GM18870 (cell line): ENCODE results near the gene CELF4.

Experiments used
- ATAC-seq: cut with Tn5 transposase; IDR thresholded peaks from one replicate; pipeline ENCODE4 v1.9.1; 2021; ENCODE audit warnings: moderate library complexity; ENCODE audit not compliant: unreplicated experiment

Gene CELF4

DNA sequence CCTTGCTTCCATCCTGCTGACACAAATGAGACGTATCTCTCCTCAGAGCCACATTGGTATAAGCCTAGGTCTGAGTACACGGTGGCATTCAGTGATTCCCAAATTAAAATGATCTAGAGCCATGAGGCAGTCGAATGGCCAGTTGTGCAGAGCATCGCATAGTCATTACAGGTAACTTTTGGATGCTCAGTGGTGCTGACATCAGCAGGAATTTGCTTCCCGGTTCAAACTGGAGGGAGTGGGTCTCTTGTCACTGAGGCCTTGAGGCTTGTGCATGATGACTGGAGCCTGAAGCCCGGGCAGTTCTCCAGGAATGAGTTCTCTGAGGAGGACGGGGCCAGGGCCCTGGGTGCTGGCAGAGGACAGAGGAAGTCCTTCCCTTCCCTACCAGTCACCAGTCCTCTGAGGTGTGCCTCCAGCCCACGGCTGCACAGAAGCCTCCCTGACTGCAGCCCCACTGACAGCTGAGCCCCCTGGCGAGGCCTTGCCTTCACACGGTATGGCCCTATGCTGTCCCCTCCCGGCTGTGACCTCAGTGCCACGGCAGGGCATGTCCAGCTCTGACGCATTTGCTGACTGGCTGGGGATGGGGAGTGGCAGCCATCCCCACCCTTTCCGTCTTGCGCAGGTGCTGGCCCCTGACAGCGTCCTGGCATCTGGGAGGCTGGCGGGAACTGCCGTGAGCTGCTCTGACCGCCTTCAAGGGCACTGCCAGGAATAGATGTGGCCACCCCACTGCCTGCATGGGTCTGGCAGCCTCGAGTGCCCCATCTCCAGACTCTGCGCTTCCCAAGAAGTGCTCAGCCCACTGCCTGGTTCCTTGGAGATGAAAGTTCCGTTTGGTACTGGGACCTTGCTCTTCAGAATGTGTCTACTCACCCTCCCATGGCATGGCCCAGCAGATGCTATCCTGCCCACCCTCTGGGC, 117.4 kb downstream of the CELF4 start:
- ATAC-seq: no peak

GRCh38 chr18:37445836-37446235, 119.8 kb downstream of the CELF4 start:
- no peak for ATAC-seq

DNA sequence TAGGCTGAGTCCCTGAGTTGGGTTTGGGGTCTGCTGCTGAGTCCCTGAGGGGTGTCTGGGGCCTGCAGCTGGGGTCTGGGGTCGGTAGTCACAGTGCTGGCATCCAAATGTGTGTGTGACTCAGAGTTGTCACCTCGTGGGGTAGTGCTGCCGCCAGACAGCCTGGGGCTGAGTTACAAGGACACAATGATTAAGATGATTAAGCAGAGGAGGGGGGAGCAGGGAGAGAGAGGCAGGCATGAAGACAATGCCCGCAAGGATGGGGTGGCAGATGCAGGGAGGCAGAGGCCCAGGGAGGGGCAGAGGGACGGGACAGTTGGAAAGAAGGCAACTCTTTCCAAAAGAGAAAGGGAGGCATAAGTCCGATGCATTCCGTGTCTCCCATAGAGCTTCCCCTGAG, 120.2 kb downstream of the CELF4 start:
- ATAC-seq: no peak

GRCh38 chr18:37443325-37444055, 122.1 kb downstream of the CELF4 start:
- no peak for ATAC-seq

- no peak for ATAC-seq
These were observed 123.1 kb downstream of the CELF4 start for GRCh38 chr18:37442477-37442876.

GRCh38 chr18:37441821-37442220, 123.8 kb downstream of the CELF4 start:
- no peak for ATAC-seq

DNA sequence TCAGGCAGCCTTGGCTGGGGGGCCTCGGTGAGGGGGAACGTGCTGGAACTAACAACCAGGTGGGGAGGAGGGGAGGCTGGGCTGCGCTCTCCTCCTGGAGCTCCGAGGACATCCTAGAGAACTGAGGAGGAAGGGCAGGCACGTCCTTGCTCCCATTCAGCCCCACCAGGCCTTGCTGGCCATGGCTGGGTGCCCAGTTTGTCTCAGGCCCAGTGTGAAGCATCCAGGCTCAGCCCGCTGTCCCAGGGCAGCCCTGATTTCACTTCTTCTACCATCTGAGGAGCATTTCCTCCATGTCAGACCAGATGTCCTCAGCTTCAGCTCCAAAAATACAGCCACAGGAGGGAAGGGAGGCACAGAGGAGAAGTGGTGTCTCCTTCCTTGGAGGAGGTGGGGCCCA, 125.4 kb downstream of the CELF4 start:
- no peak for ATAC-seq

DNA sequence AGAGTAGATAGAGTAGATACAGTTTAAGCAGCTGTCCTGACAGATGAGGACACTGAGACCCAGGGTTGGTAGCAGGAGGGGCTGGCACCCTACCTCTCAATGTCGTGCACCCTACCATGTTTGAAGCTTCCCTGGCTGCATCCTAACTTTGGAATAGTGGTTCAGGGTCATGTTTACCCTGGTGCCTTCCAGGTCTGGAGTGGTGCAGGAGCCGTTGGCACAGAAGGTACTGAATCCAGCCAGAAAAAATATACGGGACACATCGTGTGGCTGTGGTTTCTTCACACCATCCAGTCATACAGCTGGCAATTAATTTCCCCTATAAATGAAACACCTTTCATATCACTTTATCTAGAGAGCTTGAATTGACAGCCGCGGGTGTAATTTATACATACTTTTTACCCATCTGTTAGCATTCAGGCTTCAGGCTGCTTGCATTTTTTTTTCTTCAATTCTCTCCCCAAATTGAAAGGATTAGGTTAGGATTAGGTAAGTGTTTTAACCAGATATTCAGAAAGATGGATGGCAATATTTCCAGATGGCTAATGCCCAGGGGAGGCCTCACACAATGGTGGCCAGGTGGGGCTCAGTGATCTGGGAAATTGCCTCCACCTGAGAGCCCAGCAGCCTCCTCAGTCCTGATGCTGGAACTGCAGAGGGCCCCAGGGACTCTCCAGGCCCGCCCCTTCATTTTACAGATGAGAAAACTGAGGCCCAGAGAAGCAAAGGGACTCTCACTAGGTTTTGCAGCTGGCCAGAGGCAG, 127.0 kb downstream of the CELF4 start:
- no peak for ATAC-seq

- ATAC-seq: no peak
These were observed 129.6 kb downstream of the CELF4 start for GRCh38 chr18:37435996-37436395.

GRCh38 chr18:37435150-37435867, 130.3 kb downstream of the CELF4 start:
- no peak for ATAC-seq

DNA sequence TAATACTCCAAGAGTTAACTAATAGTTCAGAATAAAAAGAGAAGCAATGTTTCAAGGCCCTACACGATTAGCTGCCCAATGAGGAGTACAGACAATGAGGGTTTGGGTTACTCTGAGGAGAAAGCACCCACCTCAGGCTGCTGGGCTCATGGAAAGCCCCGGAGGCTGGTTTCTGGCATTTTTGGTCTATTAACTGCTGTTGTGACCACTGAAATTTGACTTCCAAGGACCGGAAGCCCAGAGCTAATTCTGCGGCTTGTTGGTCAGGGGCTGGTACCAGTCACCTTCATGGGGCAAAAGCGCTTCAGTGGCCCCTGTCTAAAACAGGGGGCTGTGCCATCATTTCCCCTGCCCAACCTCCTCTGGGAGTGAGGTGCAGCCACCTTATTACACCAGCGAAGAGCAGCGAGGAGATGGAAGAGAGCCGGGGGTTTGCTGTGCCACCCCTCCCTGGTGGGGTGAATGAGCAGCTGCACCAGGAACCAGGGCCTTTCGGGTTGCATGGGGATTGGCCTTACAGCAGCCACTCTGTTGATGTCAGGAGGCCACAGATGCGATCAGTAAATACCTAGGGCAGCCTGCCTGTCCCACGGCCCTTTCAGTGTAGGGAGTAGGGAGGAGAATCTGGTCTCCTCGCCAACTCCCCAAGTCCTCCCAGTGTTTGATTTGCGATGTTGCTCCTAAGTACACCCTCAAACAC, 131.3 kb downstream of the CELF4 start:
- ATAC-seq: no peak

- no peak for ATAC-seq
These were observed 133.0 kb downstream of the CELF4 start for GRCh38 chr18:37432436-37433195.

- no peak for ATAC-seq
These were observed 135.1 kb downstream of the CELF4 start for GRCh38 chr18:37430357-37431076.

DNA sequence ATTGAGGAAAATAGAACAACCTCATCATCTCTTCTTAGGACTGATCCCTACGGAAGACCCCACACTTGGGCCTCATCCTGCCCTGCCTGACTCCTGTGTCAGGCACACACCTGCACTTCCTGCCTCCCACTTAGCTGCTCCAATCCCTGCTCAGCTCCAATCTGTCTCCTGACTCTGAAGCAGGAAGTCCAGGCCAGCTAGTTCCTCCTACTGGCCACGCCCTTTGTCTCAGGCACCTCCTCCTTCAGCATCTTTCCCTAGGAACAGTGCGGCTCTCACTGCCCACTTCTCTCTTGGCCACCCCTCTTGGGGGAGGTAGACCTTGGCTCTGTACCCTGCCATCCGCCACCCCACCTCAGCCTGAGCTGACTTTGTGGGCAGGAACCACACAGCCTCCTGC, 135.8 kb downstream of the CELF4 start:
- ATAC-seq: no peak

- no peak for ATAC-seq
These were observed 137.2 kb downstream of the CELF4 start for GRCh38 chr18:37428288-37428974.

GRCh38 chr18:37426586-37426985, 139.0 kb downstream of the CELF4 start:
- ATAC-seq: no peak

- ATAC-seq: no peak
These were observed 140.4 kb downstream of the CELF4 start for GRCh38 chr18:37425222-37425621.

GRCh38 chr18:37424507-37424906, 141.1 kb downstream of the CELF4 start:
- no peak for ATAC-seq
